Cortex of kidney (tissue), 1 donor: ENCODE results near the gene SDK1.

Source experiments
- DNase-seq: peaks from one replicate; lab custom pipeline; 2025; lab: John Stamatoyannopoulos, UW

Gene SDK1

GRCh38 chr7:3527496-3528124, 226.6 kb downstream of the SDK1 start:
- DNase-seq = no peak

- no peak for DNase-seq
Observed at GRCh38 chr7:3533040-3533439, 232.0 kb downstream of the SDK1 start.

GRCh38 chr7:3537210-3537875, 236.3 kb downstream of the SDK1 start:
- DNase-seq = no peak

- DNase-seq = no peak
Observed at GRCh38 chr7:3538041-3538440, 237.0 kb downstream of the SDK1 start.

GRCh38 chr7:3540456-3541220, 239.6 kb downstream of the SDK1 start:
- DNase-seq = no peak

GRCh38 chr7:3544202-3544601, 243.2 kb downstream of the SDK1 start:
- no peak for DNase-seq

- no peak for DNase-seq
Observed at GRCh38 chr7:3548815-3549214, 247.8 kb downstream of the SDK1 start.

GRCh38 chr7:3549601-3550000, 248.5 kb downstream of the SDK1 start:
- no peak for DNase-seq

GRCh38 chr7:3551536-3551935, 250.5 kb downstream of the SDK1 start:
- DNase-seq = no peak

GRCh38 chr7:3552499-3552898, 251.4 kb downstream of the SDK1 start:
- no peak for DNase-seq

GRCh38 chr7:3558400-3558799, 257.3 kb downstream of the SDK1 start:
- no peak for DNase-seq

GRCh38 chr7:3559278-3559677, 258.2 kb downstream of the SDK1 start:
- DNase-seq = no peak

GRCh38 chr7:3560495-3560894, 259.4 kb downstream of the SDK1 start:
- no peak for DNase-seq

GRCh38 chr7:3561932-3562331, 260.9 kb downstream of the SDK1 start:
- no peak for DNase-seq

- DNase-seq = no peak
Observed at GRCh38 chr7:3564231-3564630, 263.2 kb downstream of the SDK1 start.

GRCh38 chr7:3568516-3568915, 267.5 kb downstream of the SDK1 start:
- DNase-seq = no peak

- DNase-seq = no peak
Observed at GRCh38 chr7:3569643-3570042, 268.6 kb downstream of the SDK1 start.

GRCh38 chr7:3573151-3573550, 272.1 kb downstream of the SDK1 start:
- no peak for DNase-seq

GRCh38 chr7:3574386-3574785, 273.3 kb downstream of the SDK1 start:
- DNase-seq = no peak

- no peak for DNase-seq
Observed at GRCh38 chr7:3575753-3576531, 274.9 kb downstream of the SDK1 start.

GRCh38 chr7:3578399-3578798, 277.3 kb downstream of the SDK1 start:
- no peak for DNase-seq

- no peak for DNase-seq
Observed at GRCh38 chr7:3579638-3580219, 278.7 kb downstream of the SDK1 start.
